ENCODE data around the gene SLCO6A1. TPM values are rescaled to one million over a fixed set of nuclear protein-coding genes. Genes with fewer than 3 reads are reported as not detected.

SLCO6A1 gene
- total and polyA plus RNA-seq, 2 experiments from 2014 or later: 0.77 to 1.2 TPM

DNA sequence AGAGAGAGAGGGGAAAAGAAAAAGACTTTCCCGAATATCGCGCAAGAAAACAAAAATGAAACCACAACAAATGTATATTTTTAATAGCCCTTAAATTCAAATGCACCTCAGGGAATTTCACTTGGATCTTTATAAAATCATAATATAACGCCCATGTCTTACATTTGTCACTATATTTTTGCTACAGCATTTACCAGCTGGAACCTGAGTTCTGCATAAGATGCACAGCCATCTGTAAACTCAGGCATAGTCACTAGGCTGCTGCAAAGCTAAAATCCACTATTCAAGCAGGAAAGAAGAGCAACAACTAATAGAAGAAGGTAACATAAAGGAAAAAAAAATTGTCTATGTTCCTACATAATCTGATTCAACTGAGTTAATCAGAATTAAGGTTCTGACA is 30.6 kb upstream of the SLCO6A1 start:
- Histone ChIP-seq H3K4me2 (no peak overlapping the region), H4K20me1 (ENCODE audit: insufficient read depth, poor library complexity, severe bottlenecking) (no peaks in the 10 kb centered on the region), H3K4me1 (ENCODE audit: insufficient read depth) (no peaks in the 10 kb centered on the region), H3K79me2 (no peaks in the 10 kb centered on the region), H3K9me3 (ENCODE audit: low read depth) (no peaks in the 10 kb centered on the region), H3K9me2 (replicated peaks; ENCODE audit: insufficient read depth) (no peaks in the 10 kb centered on the region), H3K27ac (no peak overlapping the region), H3K4me3 (no peak overlapping the region), H3K27me3 (no peaks in the 10 kb centered on the region), H3K36me3 (replicated peaks; ENCODE audit: insufficient read depth, low read depth) (no peaks in the 10 kb centered on the region), H2AFZ (no peak overlapping the region)
- 91% methylated on average over 4 of the region's 4 CpGs for WGBS (ENCODE audit: low lambda C conversion rate, missing lambda C conversion rate)
- TF ChIP-seq, protein P1, sequence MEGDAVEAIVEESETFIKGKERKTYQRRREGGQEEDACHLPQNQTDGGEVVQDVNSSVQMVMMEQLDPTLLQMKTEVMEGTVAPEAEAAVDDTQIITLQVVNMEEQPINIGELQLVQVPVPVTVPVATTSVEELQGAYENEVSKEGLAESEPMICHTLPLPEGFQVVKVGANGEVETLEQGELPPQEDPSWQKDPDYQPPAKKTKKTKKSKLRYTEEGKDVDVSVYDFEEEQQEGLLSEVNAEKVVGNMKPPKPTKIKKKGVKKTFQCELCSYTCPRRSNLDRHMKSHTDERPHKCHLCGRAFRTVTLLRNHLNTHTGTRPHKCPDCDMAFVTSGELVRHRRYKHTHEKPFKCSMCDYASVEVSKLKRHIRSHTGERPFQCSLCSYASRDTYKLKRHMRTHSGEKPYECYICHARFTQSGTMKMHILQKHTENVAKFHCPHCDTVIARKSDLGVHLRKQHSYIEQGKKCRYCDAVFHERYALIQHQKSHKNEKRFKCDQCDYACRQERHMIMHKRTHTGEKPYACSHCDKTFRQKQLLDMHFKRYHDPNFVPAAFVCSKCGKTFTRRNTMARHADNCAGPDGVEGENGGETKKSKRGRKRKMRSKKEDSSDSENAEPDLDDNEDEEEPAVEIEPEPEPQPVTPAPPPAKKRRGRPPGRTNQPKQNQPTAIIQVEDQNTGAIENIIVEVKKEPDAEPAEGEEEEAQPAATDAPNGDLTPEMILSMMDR (IDR thresholded peaks at IDR 0.05; ENCODE audit: poor library complexity): no peak
- no peak for TF ChIP-seq EZH2 (IDR thresholded peaks at IDR 0.05; ENCODE audit: borderline replicate concordance)
- no peak for TF ChIP-seq EZH2phosphoT487 (IDR thresholded peaks at IDR 0.05; ENCODE audit: low read depth, severe bottlenecking, unreplicated experiment)
- no peak for DNase-seq (ENCODE audit: low spot score)

DNA sequence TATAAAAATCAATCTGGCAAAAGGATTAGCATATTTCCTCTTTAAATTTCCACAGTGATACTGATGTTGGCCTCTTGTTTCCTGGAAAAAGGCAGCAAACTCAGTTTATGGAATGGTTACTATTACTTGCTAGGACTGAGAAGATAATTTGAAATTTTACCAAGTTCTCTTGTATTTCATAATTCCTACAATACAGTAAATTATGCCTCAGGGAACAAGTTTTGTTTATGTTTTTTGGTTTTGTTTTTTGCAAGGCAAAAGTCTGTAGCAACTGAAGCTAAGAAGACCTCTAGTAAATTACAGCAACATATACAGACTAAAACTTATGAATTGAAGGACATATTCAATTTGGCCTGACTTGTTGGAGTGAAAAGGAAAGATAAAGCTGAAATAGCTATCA is 30.2 kb upstream of the SLCO6A1 start:
- no peak overlapping the region for H3K4me2 ChIP-seq
- no peak for TF ChIP-seq EZH2phosphoT487 (IDR thresholded peaks at IDR 0.05; ENCODE audit: low read depth, severe bottlenecking, unreplicated experiment)
- TF ChIP-seq, protein P1 (IDR thresholded peaks at IDR 0.05; ENCODE audit: poor library complexity): no peak
- no peak for TF ChIP-seq EZH2 (IDR thresholded peaks at IDR 0.05; ENCODE audit: borderline replicate concordance)
- H4K20me1 ChIP-seq (ENCODE audit: insufficient read depth, poor library complexity, severe bottlenecking): no peaks in the 10 kb centered on the region
- H3K4me1 ChIP-seq (ENCODE audit: insufficient read depth): no peaks in the 10 kb centered on the region
- no peak overlapping the region for H2AFZ ChIP-seq
- H3K27me3 ChIP-seq: no peaks in the 10 kb centered on the region
- no peak overlapping the region for H3K4me3 ChIP-seq
- H3K9me3 ChIP-seq (ENCODE audit: low read depth): no peaks in the 10 kb centered on the region
- no peak overlapping the region for H3K27ac ChIP-seq
- H3K9me2 ChIP-seq (replicated peaks; ENCODE audit: insufficient read depth): no peaks in the 10 kb centered on the region
- no peaks in the 10 kb centered on the region for H3K79me2 ChIP-seq
- H3K36me3 ChIP-seq (replicated peaks; ENCODE audit: insufficient read depth, low read depth): no peaks in the 10 kb centered on the region
- no peak for DNase-seq (ENCODE audit: low spot score)

DNA sequence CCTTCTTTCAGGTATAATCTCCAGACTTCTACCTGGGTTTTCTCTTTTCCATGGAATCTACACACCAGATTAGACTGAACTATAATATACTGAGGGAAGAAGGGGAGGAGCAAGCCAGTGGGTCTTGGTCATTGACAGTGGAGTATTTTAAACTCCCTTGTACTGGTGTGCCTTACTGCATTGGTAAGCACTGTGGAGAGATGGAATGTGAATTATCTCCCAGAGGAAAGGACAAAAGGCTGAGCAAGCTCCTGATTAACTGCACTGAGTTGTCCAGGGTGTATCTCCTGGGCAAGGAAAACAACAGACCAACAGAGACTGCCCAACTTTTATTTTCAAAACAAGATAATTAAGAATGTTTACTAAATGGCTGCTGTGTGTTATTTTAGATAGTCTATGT is 29.8 kb upstream of the SLCO6A1 start:
- Histone ChIP-seq H3K36me3 (replicated peaks; ENCODE audit: insufficient read depth, low read depth) (no peaks in the 10 kb centered on the region), H3K4me2 (no peak overlapping the region)
- no peak for TF ChIP-seq EZH2 (IDR thresholded peaks at IDR 0.05; ENCODE audit: borderline replicate concordance)
- TF ChIP-seq, protein P1 (IDR thresholded peaks at IDR 0.05; ENCODE audit: poor library complexity): no peak
- no peak for TF ChIP-seq EZH2phosphoT487 (IDR thresholded peaks at IDR 0.05; ENCODE audit: low read depth, severe bottlenecking, unreplicated experiment)

DNA sequence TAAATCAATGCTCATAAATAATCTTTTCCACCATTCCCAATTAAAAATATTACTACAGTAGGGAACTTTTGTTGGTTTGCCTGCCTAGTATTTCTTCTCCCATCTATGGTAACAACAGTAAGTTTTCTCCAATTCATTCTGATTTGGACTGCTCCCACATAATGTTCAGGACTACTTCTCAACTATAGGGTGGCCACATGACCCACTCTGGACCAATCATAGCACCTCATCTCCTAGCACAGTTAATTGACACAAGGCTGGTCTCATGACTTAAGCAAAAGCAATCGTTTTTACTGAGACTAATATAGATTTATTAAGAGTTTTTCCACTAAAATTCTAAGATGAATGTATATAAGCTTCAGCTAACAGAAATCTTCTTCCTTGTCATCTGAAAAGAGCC is 28.7 kb upstream of the SLCO6A1 start:
- Histone ChIP-seq H3K9me3 (ENCODE audit: low read depth) (no peaks in the 10 kb centered on the region), H3K36me3 (replicated peaks; ENCODE audit: insufficient read depth, low read depth) (no peaks in the 10 kb centered on the region), H3K79me2 (no peaks in the 10 kb centered on the region), H3K4me3 (no peak overlapping the region), H3K4me1 (ENCODE audit: insufficient read depth) (no peaks in the 10 kb centered on the region), H3K27ac (no peak overlapping the region), H3K27me3 (no peaks in the 10 kb centered on the region), H3K4me2 (no peak overlapping the region), H4K20me1 (ENCODE audit: insufficient read depth, poor library complexity, severe bottlenecking) (no peaks in the 10 kb centered on the region), H2AFZ (no peak overlapping the region), H3K9me2 (replicated peaks; ENCODE audit: insufficient read depth) (no peaks in the 10 kb centered on the region)
- 52% methylated on average over 1 of the region's 1 CpG for WGBS (ENCODE audit: low lambda C conversion rate, missing lambda C conversion rate)
- no peak for DNase-seq (ENCODE audit: low spot score)
- TF ChIP-seq EZH2phosphoT487 (IDR thresholded peaks at IDR 0.05; ENCODE audit: low read depth, severe bottlenecking, unreplicated experiment): no peak
- no peak for TF ChIP-seq EZH2 (IDR thresholded peaks at IDR 0.05; ENCODE audit: borderline replicate concordance)
- TF ChIP-seq, protein P1 (IDR thresholded peaks at IDR 0.05; ENCODE audit: poor library complexity): no peak

More for the DNA sequence above, 29.8 kb upstream of the SLCO6A1 start:
- H3K27ac ChIP-seq: no peak overlapping the region
- H3K4me1 ChIP-seq (ENCODE audit: insufficient read depth): no peaks in the 10 kb centered on the region
- no peaks in the 10 kb centered on the region for H3K9me3 ChIP-seq (ENCODE audit: low read depth)
- no peak for DNase-seq (ENCODE audit: low spot score)
- H4K20me1 ChIP-seq (ENCODE audit: insufficient read depth, poor library complexity, severe bottlenecking): no peaks in the 10 kb centered on the region
- H3K27me3 ChIP-seq: no peaks in the 10 kb centered on the region
- H3K79me2 ChIP-seq: no peaks in the 10 kb centered on the region
- no peak overlapping the region for H3K4me3 ChIP-seq
- no peak overlapping the region for H2AFZ ChIP-seq
- H3K9me2 ChIP-seq (replicated peaks; ENCODE audit: insufficient read depth): no peaks in the 10 kb centered on the region
